Inflammatory macrophage (primary cell): ENCODE results near the gene AHCTF1.
"Not testable (repeated sequence)": the region's sequence is repeated elsewhere in the genome, so short reads cannot be mapped to it uniquely, and the experiment has no call there.

Source experiments
- DNase-seq, 2 donors: peaks; one replicate each; pipeline ENCODE4 v3.0.0-alpha.2; 2020 to 2022

AHCTF1 gene

GRCh38 chr1:246836209-246836966, 95.4 kb downstream of the AHCTF1 start:
- DNase-seq, result no peak

- DNase-seq, result no peak
These were observed 100.2 kb downstream of the AHCTF1 start for GRCh38 chr1:246831543-246831942.

DNA sequence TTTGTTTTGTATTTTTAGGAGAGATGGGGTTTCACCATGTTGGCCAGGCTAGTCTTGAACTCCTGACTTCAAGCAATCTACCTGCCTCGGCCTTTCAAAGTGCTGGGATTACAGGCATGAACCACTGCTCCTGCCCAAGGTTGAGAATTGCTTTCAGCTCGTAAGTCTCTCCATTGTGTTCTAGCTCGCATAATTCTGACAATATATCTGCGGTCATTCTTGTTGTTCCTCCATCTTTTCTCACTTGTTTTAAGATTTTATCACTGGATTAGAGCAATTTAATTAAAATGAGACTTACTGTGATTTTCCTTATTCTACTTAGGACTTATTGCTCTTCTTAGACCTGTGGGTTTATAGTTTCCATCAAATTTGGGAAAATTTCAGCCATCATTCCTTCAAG, 102.9 kb downstream of the AHCTF1 start:
- DNase-seq, result no peak

DNA sequence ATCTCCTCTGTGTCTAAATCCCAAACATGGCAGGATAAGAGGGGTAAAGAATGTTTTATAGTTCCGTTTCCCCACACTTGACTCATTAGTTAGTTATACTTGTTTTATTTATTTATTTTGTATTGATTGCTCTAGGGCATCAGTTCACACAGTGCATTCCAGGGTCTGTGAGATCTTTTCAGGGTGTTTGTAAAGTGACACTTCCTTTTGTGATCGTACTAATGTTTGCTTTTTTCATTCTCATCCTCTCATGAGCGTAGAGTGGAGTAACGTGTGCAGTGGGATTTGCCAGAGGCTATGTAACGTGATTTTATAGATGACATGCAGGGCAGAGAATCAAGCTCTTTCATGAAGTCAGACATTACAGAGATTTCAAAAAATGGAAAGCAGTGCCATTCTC, 104.4 kb downstream of the AHCTF1 start:
- no peak for DNase-seq

- DNase-seq, result no peak
These were observed 106.1 kb downstream of the AHCTF1 start for GRCh38 chr1:246825557-246826175.

GRCh38 chr1:246824541-246824940, 107.2 kb downstream of the AHCTF1 start:
- no peak for DNase-seq

DNA sequence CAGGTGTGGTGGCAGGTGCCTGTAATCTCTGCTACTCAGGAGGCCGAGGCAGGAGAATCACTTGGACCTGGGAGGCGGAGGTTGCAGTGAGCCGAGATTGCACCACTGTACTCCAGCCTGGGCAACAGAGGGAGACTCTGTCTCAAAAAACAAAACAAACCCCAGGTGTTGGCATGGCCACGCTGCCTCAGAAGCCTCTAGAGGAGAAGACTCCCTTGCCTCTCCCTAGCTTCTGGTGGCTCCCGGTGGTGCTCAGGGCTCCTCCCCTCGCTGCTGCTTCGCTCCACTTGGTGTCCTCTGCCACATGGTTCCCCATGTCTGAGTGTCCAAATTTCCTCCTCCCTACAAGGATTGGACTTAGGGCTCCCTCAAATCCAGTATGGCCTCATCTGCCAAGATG, 109.6 kb downstream of the AHCTF1 start:
- not testable (repeated sequence) for DNase-seq

- no peak for DNase-seq
These were observed 111.1 kb downstream of the AHCTF1 start for GRCh38 chr1:246820666-246821065.

GRCh38 chr1:246817778-246818177, 114.0 kb downstream of the AHCTF1 start:
- not testable (repeated sequence) for DNase-seq

- no peak for DNase-seq
These were observed 116.0 kb downstream of the AHCTF1 start for GRCh38 chr1:246815693-246816270.

GRCh38 chr1:246814890-246815289, 116.9 kb downstream of the AHCTF1 start:
- DNase-seq, result no peak

GRCh38 chr1:246813325-246813724, 118.4 kb downstream of the AHCTF1 start:
- DNase-seq, result not testable (repeated sequence)

GRCh38 chr1:246811985-246812384, 119.8 kb downstream of the AHCTF1 start:
- DNase-seq, result no peak

- DNase-seq, result no peak
These were observed 122.3 kb downstream of the AHCTF1 start for GRCh38 chr1:246809473-246809872.

- DNase-seq, result peak; percentile 4 to 24
These were observed 126.5 kb downstream of the AHCTF1 start for GRCh38 chr1:246805135-246805716.

DNA sequence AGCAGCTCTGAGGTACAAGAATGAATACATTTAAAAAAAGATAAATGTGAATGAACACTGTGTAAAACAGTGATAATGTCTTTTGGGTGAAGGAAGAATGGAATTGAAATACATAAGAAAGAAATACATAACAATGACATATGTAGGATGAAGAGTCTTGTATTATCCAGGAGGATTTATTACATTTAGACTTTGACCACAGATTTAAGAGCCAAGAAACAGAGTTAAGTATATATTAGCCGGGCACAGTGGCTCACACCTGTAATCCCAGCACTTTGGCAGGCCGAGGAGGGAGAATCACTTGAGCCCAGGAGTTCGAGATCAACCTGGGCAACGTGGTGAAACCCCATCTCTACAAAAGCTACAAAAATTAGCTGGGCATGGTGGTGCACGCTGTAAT, 127.9 kb downstream of the AHCTF1 start:
- DNase-seq, result no peak

DNA sequence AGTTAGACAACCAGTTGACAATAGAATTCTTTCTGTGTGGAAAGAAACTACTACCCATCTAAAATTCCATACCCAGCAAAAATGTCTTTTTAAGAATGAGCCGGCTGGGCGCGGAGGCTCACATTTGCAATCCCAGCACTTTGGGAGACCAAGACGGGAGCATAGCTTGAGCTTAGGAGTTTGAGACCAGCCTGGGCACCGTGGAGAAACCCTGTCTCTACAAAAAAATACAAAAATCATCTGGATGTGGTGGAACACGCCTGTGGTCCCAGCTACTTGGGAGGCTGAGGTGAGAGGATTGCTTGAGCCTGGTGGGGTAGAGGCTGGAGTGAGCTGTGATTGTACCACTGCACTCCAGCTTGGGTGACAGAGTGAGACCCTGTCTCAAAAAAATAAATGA, 128.4 kb downstream of the AHCTF1 start:
- DNase-seq, result no peak

GRCh38 chr1:246801241-246802020, 130.3 kb downstream of the AHCTF1 start:
- no peak for DNase-seq

DNA sequence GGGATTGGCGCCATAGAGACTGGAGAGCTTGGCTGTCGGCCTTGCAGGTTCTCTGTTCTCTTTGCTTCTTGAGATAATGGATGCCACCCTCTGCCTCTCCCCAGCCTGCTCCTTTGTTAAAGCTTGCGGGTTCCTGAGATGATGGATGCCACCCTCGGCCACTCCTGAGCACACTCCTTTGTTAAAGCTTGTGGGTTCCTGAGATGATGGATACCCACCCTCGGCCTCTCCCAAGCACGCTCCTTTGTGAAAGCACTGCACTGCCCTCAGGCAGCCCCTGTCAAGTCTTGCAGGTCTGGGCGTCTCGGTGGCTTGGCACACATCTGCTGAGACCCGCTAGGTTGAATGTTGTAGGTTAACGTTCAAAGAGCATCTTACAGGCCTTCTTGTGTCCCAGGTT, 131.0 kb downstream of the AHCTF1 start:
- no peak for DNase-seq

GRCh38 chr1:246800356-246800755, 131.4 kb downstream of the AHCTF1 start:
- DNase-seq, result no peak

DNA sequence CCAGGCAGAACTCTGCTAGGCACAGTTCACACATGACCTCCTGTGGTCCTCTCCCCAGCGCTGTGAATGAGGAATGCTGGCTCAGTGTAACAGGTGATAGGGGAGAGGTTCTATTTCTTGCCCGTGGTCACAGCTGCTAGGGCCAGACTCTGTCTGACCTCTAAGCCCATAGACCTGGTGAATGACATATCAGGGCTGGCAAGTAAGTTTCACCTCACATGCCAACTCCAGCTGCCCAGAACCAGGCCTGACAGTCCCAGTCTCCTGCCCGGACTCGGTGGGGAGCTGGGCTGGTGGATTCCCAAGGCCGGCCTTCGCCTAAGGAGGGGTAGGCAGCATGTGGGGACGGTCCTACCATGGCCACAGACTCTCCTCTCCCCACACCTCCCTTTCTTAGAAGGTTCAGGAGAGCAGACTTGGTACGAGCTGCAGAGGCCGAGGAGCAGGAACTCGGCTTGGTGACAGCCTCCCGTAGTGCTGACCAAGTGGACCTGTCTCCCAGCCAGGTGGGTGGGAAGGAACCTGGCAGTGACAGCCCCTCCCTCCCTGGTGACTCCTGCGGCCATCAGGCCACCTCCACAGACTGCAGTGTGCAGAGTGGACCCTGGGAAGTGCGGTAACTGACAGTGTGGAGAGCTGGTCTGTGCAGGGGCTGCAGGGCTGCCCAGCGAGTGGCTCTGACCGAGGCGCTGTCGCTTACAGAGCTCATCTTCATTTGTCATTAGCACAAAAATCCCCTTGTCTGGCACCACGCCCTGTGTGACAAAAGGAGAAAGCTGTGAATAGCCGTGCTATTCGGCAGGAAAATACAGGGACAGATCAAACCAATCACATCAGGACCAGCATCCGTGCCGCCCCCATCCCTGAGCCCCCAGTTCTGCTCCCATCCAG, 132.9 kb downstream of the AHCTF1 start:
- DNase-seq, result no peak

DNA sequence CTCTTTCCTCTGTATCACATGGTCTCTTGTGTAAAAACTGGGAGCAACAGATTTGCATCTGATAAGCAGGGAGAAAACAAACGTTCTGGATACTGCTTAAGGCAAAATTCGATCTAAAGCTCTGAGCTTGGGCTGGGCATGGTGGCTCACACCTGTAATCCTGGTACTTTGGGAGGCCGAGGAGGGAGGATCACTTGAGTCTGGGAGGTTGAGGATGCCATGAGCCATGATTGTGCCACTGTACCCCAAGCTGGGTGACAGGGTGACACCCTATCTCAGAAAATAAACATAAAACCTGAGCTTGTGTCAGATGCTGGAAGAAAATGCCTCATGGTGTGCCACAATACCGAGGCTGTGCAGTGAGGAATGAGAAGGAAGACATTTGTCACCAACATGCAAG, 133.6 kb downstream of the AHCTF1 start:
- no peak for DNase-seq
